Measurements from ENCODE around the gene AKR1B1.

DNA sequence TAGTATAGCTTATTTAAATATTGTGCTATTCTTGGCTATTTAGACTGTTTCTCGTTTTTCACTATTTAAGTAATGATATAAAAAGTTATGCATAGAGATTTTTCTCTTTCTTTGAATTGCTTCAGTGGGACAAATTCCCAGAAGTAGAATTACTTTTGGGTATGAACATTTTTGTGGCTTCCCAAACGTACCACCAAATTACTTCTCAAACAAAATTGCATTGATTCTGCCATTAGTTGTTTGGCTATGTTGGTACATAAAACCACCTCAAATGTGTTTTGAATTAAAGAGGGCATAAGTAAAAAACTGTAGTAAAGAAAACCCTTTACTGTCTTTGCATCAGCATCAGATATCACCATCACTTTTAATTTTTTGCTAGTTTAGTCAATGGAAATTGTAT, 31.0 kb downstream of the AKR1B1 start:
- TF ChIP-seq, protein P1, sequence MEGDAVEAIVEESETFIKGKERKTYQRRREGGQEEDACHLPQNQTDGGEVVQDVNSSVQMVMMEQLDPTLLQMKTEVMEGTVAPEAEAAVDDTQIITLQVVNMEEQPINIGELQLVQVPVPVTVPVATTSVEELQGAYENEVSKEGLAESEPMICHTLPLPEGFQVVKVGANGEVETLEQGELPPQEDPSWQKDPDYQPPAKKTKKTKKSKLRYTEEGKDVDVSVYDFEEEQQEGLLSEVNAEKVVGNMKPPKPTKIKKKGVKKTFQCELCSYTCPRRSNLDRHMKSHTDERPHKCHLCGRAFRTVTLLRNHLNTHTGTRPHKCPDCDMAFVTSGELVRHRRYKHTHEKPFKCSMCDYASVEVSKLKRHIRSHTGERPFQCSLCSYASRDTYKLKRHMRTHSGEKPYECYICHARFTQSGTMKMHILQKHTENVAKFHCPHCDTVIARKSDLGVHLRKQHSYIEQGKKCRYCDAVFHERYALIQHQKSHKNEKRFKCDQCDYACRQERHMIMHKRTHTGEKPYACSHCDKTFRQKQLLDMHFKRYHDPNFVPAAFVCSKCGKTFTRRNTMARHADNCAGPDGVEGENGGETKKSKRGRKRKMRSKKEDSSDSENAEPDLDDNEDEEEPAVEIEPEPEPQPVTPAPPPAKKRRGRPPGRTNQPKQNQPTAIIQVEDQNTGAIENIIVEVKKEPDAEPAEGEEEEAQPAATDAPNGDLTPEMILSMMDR (conservative IDR thresholded peaks at IDR 0.05 in 1 of 2, IDR thresholded peaks at IDR 0.05 in 1 of 2; ENCODE audit: low read depth in 1 of 2, low read length in 2 of 2) = no peak
- TF ChIP-seq EZH2 (IDR thresholded peaks at IDR 0.05; ENCODE audit: low read length, missing control alignments) = no peak
